GDM1 (cell line): ENCODE data around the gene SLC25A15.
"Not testable (repeated sequence)": the region's sequence is repeated elsewhere in the genome, so short reads cannot be mapped to it uniquely, and the experiment has no call there.

ENCODE experiments used
- DNase-seq: peaks from one replicate; lab custom pipeline; 2025; lab: John Stamatoyannopoulos, UW

SLC25A15 gene

GRCh38 chr13:40813667-40814454, 24.4 kb downstream of the SLC25A15 start:
- DNase-seq: peak; percentile 29

GRCh38 chr13:40814803-40815202, 25.4 kb downstream of the SLC25A15 start:
- DNase-seq: no peak

GRCh38 chr13:40818926-40819325, 29.5 kb downstream of the SLC25A15 start:
- no peak for DNase-seq

- no peak for DNase-seq
Measured at GRCh38 chr13:40819797-40820315, 30.4 kb downstream of the SLC25A15 start.

- DNase-seq: not testable (repeated sequence)
Measured at GRCh38 chr13:40839725-40840124, 50.3 kb downstream of the SLC25A15 start.

- DNase-seq: not testable (repeated sequence)
Measured at GRCh38 chr13:40840955-40841354, 51.5 kb downstream of the SLC25A15 start.
